Parathyroid adenoma (tissue), 2 donors: ENCODE results near the gene MCC.

ENCODE experiments used
- H2AFZ ChIP-seq: fragments of 300-600 bp; sonication (generic); one replicate; pipeline ENCODE4 v1.7.0; 2017; ENCODE audit warnings: antibody characterized with exemption, mild to moderate bottlenecking
- H3K27ac ChIP-seq: fragments of 300-600 bp; sonication (generic); one replicate; pipeline ENCODE4 v1.7.0; 2017
- H3K27me3 ChIP-seq: fragments of 300-600 bp; sonication (generic); one replicate; pipeline ENCODE4 v1.7.0; 2017; ENCODE audit warnings: low read length; ENCODE audit not compliant: control insufficient read depth, insufficient read depth
- H3K36me3 ChIP-seq: fragments of 300-600 bp; sonication (generic); one replicate; pipeline ENCODE4 v1.7.0; 2017; ENCODE audit warnings: low read length; ENCODE audit not compliant: control insufficient read depth, insufficient read depth
- H3K4me1 ChIP-seq: fragments of 300-600 bp; sonication (generic); one replicate; pipeline ENCODE4 v1.7.0; 2017; ENCODE audit warnings: control low read depth
- H3K4me2 ChIP-seq: fragments of 300-600 bp; sonication (generic); one replicate; pipeline ENCODE4 v1.7.0; 2017; ENCODE audit warnings: low read length
- H3K4me3 ChIP-seq: fragments of 300-600 bp; sonication (generic); one replicate; pipeline ENCODE4 v1.7.0; 2017; ENCODE audit warnings: low read depth, low read length
- H3K79me2 ChIP-seq: fragments of 300-600 bp; sonication (generic); one replicate; pipeline ENCODE4 v1.7.0; 2017; ENCODE audit warnings: control low read depth
- H3K9ac ChIP-seq: fragments of 300-600 bp; sonication (generic); one replicate; pipeline ENCODE4 v1.7.0; 2017; ENCODE audit warnings: mild to moderate bottlenecking
- H3K9me3 ChIP-seq: fragments of 300-600 bp; sonication (generic); one replicate; pipeline ENCODE4 v1.7.0; 2017; ENCODE audit warnings: low read length; ENCODE audit not compliant: control insufficient read depth
- TF ChIP-seq, protein P1 (sequence below): fragments of 300-600 bp; sonication (generic); IDR thresholded peaks from one replicate; pipeline ENCODE4 v1.7.0; 2017; ENCODE audit warnings: antibody characterized with exemption, mild to moderate bottlenecking
- donor health status: primary hyperparathyroidism.

The MCC gene

DNA sequence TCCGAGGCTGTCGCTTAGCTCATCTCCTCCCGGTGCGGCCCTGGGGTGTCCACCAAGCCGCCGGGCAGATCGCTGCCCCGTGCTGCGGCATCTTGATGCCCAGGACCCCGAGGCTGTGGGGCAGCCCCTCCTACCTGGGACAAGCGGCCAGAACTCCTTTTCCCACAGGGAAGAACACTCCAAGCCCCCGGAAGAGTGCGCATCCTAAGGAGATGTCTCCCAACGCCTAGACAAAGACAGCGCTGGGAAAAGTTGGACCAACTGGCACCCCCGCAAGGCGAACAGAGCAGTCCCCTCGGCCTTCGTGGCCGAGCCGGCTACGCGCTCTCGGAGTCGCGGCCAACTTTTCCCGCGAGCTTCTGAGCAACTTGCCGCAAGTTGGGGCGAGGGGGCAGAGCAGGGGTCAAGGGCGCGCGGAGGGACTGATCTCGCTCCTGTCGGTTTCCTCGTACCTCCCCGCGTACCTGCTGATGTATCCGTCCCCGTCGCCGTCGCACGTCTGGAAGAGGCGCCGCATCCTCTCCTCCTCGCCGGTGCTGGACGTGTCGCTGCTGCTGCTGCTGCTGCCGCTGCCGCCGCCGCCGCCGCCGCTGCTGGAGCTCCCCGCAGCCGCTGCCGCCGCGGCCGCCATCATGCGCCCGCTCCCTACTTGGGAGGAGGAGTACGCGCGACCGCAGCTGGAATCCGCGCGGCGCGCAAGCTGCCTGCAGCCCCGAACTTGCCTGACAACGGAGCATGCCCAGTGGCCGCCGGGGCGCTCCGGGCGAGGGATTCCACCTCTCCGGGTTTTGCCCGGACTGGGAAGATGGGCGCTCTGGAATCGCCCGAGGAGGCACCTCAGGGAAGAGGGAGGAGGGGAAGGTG lies at the start of gene MCC:
Gene MCC (minus strand): TSS at position 673 of the 864 bp plus-strand sequence.
- peak within 1 kb of the TSS; percentile 86 for H2AFZ ChIP-seq
- no peaks in the 10 kb centered on the region for H3K79me2 ChIP-seq
- no peaks in the 10 kb centered on the region for H3K9me3 ChIP-seq
- peak within 1 kb of the TSS; percentile 87 for H3K4me2 ChIP-seq
- H3K9ac ChIP-seq = no peak within 1 kb of the TSS
- TF ChIP-seq, protein P1, sequence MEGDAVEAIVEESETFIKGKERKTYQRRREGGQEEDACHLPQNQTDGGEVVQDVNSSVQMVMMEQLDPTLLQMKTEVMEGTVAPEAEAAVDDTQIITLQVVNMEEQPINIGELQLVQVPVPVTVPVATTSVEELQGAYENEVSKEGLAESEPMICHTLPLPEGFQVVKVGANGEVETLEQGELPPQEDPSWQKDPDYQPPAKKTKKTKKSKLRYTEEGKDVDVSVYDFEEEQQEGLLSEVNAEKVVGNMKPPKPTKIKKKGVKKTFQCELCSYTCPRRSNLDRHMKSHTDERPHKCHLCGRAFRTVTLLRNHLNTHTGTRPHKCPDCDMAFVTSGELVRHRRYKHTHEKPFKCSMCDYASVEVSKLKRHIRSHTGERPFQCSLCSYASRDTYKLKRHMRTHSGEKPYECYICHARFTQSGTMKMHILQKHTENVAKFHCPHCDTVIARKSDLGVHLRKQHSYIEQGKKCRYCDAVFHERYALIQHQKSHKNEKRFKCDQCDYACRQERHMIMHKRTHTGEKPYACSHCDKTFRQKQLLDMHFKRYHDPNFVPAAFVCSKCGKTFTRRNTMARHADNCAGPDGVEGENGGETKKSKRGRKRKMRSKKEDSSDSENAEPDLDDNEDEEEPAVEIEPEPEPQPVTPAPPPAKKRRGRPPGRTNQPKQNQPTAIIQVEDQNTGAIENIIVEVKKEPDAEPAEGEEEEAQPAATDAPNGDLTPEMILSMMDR = no peak
- H3K36me3 ChIP-seq = no peaks in the 10 kb centered on the region
- H3K4me1 ChIP-seq = no peaks in the 10 kb centered on the region
- H3K4me3 ChIP-seq = peak within 1 kb of the TSS; percentile 65
- H3K27ac ChIP-seq = peak within 1 kb of the TSS; percentile 84
- H3K27me3 ChIP-seq = no peaks in the 10 kb centered on the region

GRCh38 chr5:113531481-113532159 lies 43.4 kb upstream of the MCC start:
- H2AFZ ChIP-seq = no peak overlapping the region

DNA sequence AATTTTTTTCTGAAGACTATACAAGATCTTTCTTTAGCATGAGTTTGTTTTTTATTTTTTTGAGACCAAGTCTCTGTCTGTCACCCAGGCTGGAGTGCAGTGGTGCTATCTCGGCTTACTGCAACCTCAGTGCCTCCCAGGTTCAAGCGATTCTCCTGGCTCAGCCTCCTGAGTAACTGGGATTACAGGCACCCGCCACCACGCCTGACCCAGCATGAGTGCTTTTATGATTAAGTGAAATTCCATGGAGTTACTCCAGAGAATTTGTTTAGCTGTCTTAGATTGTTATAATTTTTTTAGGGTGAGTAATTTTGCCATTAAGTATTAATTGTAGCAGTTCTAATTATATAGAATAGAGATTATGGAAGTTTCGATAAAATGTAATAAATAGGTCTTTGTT lies 39.5 kb upstream of the MCC start:
- Histone ChIP-seq H3K4me2 (no peak overlapping the region), H2AFZ (no peak overlapping the region), H3K9me3 (no peaks in the 10 kb centered on the region), H3K79me2 (peaks cover 3% of the 10 kb centered on the region), H3K36me3 (no peaks in the 10 kb centered on the region), H3K4me1 (no peaks in the 10 kb centered on the region), H3K4me3 (no peak overlapping the region), H3K27me3 (no peaks in the 10 kb centered on the region), H3K27ac (no peak overlapping the region), H3K9ac (no peak overlapping the region)
- TF ChIP-seq, protein P1 = no peak

More at GRCh38 chr5:113531481-113532159, 43.4 kb upstream of the MCC start:
- Histone ChIP-seq H3K4me1 (no peaks in the 10 kb centered on the region), H3K4me3 (no peak overlapping the region), H3K4me2 (no peak overlapping the region), H3K9ac (no peak overlapping the region), H3K36me3 (no peaks in the 10 kb centered on the region), H3K27ac (no peak overlapping the region), H3K79me2 (peaks cover 3% of the 10 kb centered on the region), H3K9me3 (no peaks in the 10 kb centered on the region), H3K27me3 (no peaks in the 10 kb centered on the region)
- TF ChIP-seq, protein P1 = no peak

DNA sequence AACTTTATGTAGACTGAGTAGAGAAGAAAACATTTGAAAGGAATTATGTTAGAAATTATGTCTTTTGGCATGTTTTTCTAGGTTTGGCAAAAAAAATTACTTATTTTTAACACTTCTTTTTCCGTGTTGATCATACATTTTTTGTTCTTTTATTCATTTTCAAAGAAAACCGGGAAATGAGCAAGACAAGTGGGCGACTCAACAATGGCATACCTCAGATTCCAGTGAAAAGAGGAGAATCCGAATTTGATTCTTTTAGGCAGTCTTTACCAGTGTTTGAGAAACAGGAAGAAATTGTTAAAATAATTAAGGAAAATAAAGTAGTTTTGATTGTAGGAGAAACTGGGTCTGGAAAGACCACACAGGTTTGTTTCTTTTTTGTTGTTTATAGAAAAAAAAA lies 38.2 kb upstream of the MCC start:
- Histone ChIP-seq H3K4me1 (no peaks in the 10 kb centered on the region), H3K27me3 (no peaks in the 10 kb centered on the region), H3K9ac (no peak overlapping the region), H3K79me2 (peaks cover 3% of the 10 kb centered on the region), H3K4me2 (no peak overlapping the region), H3K4me3 (no peak overlapping the region), H3K9me3 (no peaks in the 10 kb centered on the region), H3K27ac (no peak overlapping the region), H3K36me3 (no peaks in the 10 kb centered on the region), H2AFZ (no peak overlapping the region)
- TF ChIP-seq, protein P1 = no peak
